Measurements from ENCODE around the gene SLC39A11.
"Not testable (repeated sequence)": the region's sequence is repeated elsewhere in the genome, so short reads cannot be mapped to it uniquely, and the experiment has no call there.

DNA sequence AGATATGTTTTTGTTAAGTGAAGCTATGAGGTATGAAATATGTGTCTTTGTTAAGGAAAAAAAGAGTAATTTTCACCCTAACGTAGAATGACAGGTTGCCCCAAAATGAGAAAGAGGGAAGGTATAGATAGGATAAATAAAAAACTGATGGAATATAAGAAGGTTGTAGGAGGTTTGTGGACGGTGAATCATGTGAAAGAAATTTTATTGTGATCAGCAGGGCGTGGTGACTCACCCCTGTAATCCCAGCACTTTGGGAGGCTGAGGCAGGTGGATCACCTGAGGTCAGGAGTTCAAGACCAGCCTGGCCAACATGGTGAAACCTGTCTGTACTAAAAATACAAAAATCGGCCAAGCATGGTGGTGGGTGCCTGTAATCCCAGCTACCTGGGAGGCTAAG, 32.8 kb downstream of the SLC39A11 start:
- TF ChIP-seq CTCF, POLR2A (IDR thresholded peaks at IDR 0.05): not testable (repeated sequence)

Data from esophagus squamous epithelium (tissue), 4 donors.